SKM-1 (cell line): ENCODE data around the gene ANKRD65.

Experiments used
- DNase-seq: peaks from one replicate; lab custom pipeline; 2025; ENCODE audit not compliant: unreplicated experiment; lab: John Stamatoyannopoulos, UW

The ANKRD65 gene

DNA sequence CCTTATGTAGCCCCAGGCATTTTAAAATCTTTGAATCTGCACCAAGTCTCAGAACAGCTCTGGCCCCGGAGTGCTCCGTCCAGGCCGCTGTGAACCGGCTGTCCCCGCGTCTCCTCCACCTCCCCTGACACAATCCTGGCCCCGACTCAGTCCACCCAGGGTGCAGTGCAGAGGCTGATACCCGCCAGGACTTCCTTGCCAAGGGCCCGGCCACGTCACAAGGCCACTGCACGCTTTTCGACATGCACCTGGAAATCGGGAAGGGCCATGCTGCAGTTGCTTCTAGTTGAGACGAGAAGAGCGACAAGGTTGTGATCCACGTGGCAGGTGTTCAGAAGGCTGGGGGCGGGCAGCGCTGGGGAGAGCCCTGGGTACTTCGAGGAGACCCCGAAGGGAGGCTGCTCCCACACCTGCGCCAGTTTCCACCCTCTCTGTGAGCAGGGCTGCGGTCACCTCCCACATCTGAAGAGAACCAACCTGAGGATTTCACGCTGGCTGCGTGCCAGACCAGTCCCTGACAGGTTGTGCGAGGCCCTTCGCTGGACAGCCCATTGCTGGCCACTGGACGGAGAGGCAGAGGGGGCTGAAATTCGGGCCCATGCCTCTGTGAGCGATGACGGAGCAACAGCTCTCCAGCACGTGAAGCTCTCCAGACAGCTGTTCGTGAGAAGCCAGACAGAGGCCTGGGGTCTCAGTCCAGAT, 21.1 kb upstream of the ANKRD65 start:
- no peak for DNase-seq

GRCh38 chr1:1441002-1441888, 20.2 kb upstream of the ANKRD65 start:
- no peak for DNase-seq

GRCh38 chr1:1440262-1441001, 19.4 kb upstream of the ANKRD65 start:
- no peak for DNase-seq

DNA sequence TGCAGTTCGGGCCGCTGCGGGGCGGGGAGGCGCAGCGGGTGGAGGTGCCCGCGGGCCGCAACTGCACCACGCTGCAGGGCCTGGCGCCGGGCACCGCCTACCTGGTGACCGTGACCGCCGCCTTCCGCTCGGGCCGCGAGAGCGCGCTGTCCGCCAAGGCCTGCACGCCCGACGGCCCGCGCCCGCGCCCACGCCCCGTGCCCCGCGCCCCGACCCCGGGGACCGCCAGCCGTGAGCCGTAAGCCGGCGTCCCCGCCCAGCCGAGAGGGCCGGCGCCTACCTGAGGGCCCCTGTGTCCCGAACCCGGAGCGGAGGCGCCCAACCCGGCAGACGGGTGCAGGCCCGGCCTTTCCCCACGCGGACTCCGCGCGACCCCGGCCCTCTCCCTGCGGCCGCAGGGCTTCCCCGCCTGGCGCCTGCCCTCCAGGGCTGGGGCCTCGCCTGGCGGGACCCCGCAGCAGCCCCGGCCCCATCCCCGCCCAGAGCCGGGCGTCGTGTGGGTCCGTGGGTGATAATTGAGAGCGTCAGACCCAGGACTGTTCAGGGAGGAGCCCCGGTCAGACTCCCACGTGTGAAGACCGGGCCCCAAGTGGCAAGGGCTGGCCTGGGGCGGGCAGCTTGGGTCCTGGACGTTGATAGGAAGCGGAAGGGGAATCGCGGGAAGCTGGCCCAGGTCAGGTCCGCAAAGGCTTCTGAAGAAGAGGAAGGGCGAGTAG, 18.6 kb upstream of the ANKRD65 start:
- no peak for DNase-seq

- no peak for DNase-seq
These were observed 17.7 kb upstream of the ANKRD65 start for GRCh38 chr1:1438531-1439381.

DNA sequence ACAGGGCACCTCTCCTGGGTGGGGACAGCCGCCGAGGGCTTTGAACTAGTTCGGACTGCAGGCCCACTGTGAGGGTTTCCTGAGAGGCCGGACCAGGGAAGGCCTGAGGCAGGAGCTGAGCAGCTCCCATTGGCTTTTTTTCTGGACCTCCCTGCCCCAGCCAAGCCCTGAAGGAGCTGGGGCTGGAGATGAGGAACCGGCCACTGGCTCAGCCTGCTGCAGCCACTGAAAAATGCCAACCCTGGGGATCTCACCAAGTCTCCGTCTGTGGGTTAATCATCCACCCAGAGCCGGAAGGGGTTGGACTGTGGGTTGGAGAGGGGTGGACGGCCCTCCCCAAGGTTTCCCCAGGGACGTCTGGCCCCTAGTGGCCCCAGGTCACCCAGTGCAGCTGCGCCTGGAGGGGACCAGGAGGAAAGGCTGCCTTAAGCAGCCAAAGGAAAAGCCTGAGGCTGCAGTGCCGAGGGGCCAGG, 16.9 kb upstream of the ANKRD65 start:
- DNase-seq, result peak; percentile 39

GRCh38 chr1:1437033-1437903, 16.2 kb upstream of the ANKRD65 start:
- no peak for DNase-seq

- DNase-seq, result no peak
These were observed 15.6 kb upstream of the ANKRD65 start for GRCh38 chr1:1436630-1437032.

DNA sequence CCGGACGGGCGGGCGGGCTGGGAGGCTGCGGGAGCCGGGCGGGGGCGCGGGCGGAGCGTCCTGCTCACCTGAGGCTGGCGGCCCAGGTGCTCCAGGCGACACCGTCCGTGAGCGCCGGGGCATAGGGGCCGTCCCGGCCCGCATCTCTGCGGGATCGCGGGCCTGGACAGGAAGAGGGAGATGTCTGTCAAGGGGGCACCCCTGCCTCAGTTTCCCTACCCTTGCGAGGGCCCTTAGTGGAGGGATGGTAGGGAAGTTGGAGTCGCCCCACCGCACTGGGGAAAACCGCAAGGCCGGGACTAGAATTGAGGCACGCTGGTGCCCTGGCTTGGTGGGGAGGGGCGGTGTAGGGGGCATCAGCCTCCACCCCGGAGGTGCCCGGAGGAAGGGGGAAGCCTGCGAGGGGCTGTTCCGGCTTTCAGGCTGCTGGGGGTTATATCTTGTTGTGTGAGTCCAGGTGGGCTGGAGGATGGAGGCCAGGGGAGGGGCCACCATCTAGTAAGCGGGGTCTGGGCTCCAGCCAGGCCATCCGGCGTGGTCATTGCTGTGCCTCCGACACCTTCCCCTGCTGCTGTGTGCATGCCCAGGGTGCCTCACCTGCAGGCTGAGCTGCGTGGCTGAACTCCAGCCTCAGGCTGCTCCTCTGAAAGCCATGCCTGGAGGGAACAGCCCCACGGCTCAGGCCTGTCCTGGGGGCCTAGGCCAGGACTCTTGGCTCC, 15.0 kb upstream of the ANKRD65 start:
- no peak for DNase-seq

DNA sequence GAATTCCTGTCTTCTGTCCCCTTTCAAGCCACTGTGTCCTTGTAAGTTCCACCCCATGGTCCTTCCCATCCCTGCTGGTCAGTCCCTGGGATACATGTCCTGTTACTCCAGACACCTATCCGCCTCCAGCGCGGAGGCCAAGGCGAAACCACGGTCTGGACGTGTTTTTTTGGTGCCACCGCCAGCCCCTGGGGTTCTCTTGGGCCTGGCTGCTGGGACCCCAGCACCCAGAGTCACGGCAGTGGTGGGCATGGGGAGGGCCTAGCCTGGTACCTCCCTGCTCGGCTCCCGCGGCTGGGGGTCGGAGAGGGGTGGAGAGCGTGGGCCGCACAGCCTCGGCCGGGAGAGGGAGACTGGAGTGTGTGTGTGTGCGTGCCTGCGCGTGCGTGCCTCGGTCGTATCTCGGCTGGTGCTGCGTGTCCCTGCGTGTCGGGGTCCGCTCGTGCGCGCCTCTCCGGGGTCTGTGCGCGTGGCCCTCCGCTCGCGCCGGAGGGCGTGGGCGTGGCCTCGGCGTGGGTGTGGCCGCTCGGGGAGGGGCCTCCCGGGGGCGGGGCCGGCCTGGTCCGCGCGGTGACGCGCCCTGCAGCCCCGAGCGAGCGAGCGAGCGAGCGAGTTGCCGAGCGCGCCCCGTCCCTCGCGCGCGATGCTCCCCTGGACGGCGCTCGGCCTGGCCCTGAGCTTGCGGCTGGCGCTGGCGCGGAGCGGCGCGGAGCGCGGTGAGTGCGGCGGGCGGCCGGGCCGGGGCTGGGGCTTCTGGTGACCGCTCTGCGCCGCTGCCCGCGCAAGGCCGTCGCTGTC, 14.2 kb upstream of the ANKRD65 start, which contains the start of gene VWA1:
Gene VWA1 (plus strand): TSS at position 585 of the 798 bp plus-strand sequence. CDS start 59 bp downstream, at position 644.
- DNase-seq, result no peak

DNA sequence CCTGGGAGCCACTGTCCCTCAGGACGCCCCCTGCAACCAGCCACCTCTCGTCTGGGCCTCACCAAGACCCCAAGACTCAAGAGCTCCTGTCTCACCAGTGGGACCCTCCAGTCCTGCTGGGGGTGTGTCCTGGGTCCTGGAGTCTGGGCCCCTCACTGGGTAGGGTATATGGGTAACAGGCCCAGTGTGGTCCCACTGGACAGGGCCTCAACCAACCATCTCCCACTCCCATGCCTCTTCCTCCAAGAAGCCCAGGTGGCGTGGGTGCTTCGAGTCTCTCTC, 13.7 kb upstream of the ANKRD65 start:
- DNase-seq, result no peak

DNA sequence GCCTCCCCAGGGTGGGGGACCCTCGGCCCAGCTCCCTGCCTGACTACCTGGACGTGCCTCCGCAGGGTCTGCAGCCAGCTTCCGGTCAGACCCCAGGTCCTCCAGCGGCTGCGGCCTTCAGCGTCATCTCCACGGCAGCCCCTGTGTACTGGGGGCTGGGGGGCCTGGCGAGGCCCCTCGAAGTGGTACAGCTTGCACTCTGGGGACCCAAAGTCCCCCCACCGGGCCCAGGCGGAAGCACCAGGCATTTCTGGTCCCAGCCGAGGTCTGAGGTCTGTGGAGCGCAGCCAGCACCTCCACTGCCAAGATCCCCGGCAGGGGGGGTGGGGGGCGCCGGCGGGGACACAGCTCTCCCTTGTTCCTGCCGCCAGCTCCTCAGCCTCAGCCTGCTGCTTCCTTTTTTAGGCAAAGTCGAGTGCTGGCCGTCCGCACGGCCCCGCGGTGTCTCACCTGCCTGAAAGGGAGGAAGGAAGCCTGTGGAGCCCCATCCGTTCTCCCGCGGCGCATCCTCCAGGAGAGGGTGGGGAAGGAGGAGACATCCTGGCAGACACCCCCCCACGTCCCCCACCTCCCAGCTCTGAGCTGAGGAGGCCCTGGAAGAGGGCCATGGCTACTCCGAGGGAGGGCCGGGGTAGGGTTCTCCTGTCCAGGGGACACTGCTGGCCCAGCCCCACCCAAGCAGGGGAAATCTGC, 13.2 kb upstream of the ANKRD65 start:
- no peak for DNase-seq

DNA sequence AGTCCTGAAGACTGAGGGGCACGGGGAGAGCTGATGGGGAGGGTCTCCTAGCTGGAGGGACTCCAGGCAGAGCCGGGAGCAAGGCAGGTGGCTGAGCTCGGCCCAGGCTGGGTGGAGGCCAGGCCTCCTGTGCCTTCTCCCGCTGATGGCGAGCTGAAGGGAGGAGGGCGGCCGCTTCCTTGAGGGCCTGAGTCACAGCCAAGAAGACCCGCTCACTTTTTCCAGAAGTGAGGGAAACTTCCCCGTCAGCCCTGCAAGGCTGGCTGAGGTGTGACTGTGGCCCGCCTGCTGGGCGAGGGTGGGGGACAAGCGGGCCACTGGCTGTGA, 12.7 kb upstream of the ANKRD65 start:
- DNase-seq, result no peak

DNA sequence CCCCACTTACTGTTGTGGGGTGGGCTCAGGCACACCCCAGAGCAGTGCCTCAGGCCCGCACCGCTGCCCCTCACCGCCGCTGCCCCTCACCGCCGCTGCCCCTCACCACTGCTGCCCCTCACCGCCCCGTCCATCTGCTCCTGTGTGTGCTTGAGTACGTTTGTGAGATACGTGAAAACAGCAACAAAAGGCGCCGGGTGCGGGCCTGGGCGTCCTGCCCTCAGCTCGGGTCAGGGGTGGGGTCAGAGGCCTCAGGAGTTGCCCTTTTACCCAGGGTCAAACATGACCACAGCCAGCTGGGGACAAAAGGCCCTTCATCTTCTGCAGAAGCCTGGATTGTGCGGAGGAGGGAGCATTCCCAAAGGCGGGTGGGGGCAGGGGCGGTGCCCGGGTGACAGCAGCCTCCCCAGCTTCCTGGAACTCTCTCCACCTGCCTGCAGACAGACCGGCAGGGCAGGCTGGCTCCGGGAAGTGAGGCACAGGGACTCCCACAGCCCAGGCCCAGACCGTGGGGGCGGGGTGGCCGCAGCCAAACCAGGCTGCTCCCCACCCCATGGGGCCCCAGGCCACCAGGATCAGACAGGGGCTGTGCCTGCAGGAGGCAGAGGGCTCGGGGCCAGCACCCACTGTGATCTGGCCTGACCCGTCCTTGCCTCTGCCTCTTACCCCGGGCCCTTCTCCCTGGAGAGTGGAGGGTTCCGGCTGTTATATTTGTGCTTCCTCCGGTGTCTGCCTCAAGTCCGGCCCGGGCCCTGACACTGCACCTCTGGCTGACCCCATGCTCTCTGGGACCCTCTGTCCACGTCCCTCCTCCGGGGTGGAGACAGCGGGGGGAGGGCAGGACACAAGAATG, 12.1 kb upstream of the ANKRD65 start:
- no peak for DNase-seq

- DNase-seq, result no peak
These were observed 11.3 kb upstream of the ANKRD65 start for GRCh38 chr1:1432274-1432950.

DNA sequence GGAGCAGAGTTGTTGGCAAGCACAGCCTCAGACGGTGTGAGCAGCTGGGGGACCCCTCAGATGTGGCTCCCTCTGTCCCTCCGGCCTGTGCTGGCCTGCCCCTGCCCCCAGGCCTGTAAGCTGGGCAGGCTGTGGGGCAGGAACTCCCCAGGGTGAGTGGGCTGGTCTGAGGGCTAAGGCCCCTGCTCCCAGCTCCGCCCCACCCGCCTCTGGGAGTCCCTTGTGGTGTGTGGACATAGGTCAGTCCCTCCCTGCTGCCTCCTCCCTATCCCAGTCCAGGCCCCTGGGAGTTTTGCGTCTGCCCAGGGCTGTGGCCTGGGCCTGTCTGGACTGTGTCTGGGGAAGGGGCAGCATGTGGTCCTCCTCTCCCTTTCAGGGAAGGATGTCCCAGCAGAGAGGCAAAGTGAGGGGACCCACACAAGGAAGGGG, 10.8 kb upstream of the ANKRD65 start:
- DNase-seq, result no peak
